Ishikawa (cell line): ENCODE data around the gene ROBO3.

Experiments
- CREB1 ChIP-seq: IDR thresholded peaks from 2 replicates; pipeline ENCODE4 v1.6.1; 2012; ENCODE audit warnings: low read depth
- EP300 ChIP-seq: IDR thresholded peaks from 2 replicates; pipeline ENCODE4 v1.6.1; 2012; ENCODE audit warnings: borderline replicate concordance
- FOXM1 ChIP-seq: IDR thresholded peaks from 2 replicates; pipeline ENCODE4 v1.6.1; 2012; ENCODE audit warnings: low read depth, borderline replicate concordance
- MAX ChIP-seq: IDR thresholded peaks from 2 replicates; pipeline ENCODE4 v1.6.1; 2012
- NFIC ChIP-seq: IDR thresholded peaks from 2 replicates; pipeline ENCODE4 v1.6.1; 2012
- RAD21 ChIP-seq: IDR thresholded peaks from 2 replicates; pipeline ENCODE4 v1.6.1; 2012; ENCODE audit warnings: low read depth
- TEAD4 ChIP-seq: IDR thresholded peaks from 2 replicates; pipeline ENCODE4 v1.6.1; 2012
- USF1 ChIP-seq: IDR thresholded peaks from 2 replicates; pipeline ENCODE4 v1.6.1; 2012
- YY1 ChIP-seq: IDR thresholded peaks from 2 replicates; pipeline ENCODE4 v1.6.1; 2012; ENCODE audit warnings: low read depth

- TF ChIP-seq EP300 (no peak), USF1 (no peak), YY1 (no peak), TEAD4 (no peak), FOXM1 (no peak), RAD21 (no peak), MAX (no peak), CREB1 (no peak), NFIC (no peak)
These were observed 19.1 kb upstream of the ROBO3 start for GRCh38 chr11:124846070-124846673.
